ENCODE data around the gene TMEM184B. TPM values are rescaled to one million over a fixed set of nuclear protein-coding genes. Genes with fewer than 3 reads are reported as not detected.

TMEM184B gene
- 54.1 TPM for total RNA-seq
- polyA plus RNA-seq (ENCODE audit: insufficient read depth, low read depth, low replicate concordance) = 22.9 TPM
- long read RNA-seq, donor 1, full-length matches to known transcripts = 29 of 29 reads
- long read RNA-seq, donor 1, partial matches to known transcripts = 0 of 29 reads
- long read RNA-seq, donor 1, other reads (novel, unspliced or antisense) = 0 of 29 reads
- long read RNA-seq, donor 2, full-length matches to known transcripts = 28 of 28 reads
- long read RNA-seq, donor 2, partial matches to known transcripts = 0 of 28 reads
- long read RNA-seq, donor 2, other reads (novel, unspliced or antisense) = 0 of 28 reads
- long read RNA-seq, donor 3, full-length matches to known transcripts = 42 of 42 reads
- long read RNA-seq, donor 3, partial matches to known transcripts = 0 of 42 reads
- long read RNA-seq, donor 3, other reads (novel, unspliced or antisense) = 0 of 42 reads
- long read RNA-seq, donor 4, full-length matches to known transcripts = 21 of 21 reads
- long read RNA-seq, donor 4, partial matches to known transcripts = 0 of 21 reads
- long read RNA-seq, donor 4, other reads (novel, unspliced or antisense) = 0 of 21 reads
- long read RNA-seq, donor 5, full-length matches to known transcripts = 3 of 3 reads
- long read RNA-seq, donor 5, partial matches to known transcripts = 0 of 3 reads
- long read RNA-seq, donor 5, other reads (novel, unspliced or antisense) = 0 of 3 reads
- long read RNA-seq, donor 6, full-length matches to known transcripts = 5 of 5 reads
- long read RNA-seq, donor 6, partial matches to known transcripts = 0 of 5 reads
- long read RNA-seq, donor 6, other reads (novel, unspliced or antisense) = 0 of 5 reads
- long read RNA-seq, donor 7, full-length matches to known transcripts = 50 of 80 reads
- long read RNA-seq, donor 7, partial matches to known transcripts = 25 of 80 reads
- long read RNA-seq, donor 7, other reads (novel, unspliced or antisense) = 5 of 80 reads
- long read RNA-seq, donor 8, full-length matches to known transcripts = 32 of 32 reads
- long read RNA-seq, donor 8, partial matches to known transcripts = 0 of 32 reads
- long read RNA-seq, donor 8, other reads (novel, unspliced or antisense) = 0 of 32 reads
- long read RNA-seq, donor 9, full-length matches to known transcripts = 16 of 16 reads
- long read RNA-seq, donor 9, partial matches to known transcripts = 0 of 16 reads
- long read RNA-seq, donor 9, other reads (novel, unspliced or antisense) = 0 of 16 reads
- long read RNA-seq, donor 10, full-length matches to known transcripts = 55 of 55 reads
- long read RNA-seq, donor 10, partial matches to known transcripts = 0 of 55 reads
- long read RNA-seq, donor 10, other reads (novel, unspliced or antisense) = 0 of 55 reads

DNA sequence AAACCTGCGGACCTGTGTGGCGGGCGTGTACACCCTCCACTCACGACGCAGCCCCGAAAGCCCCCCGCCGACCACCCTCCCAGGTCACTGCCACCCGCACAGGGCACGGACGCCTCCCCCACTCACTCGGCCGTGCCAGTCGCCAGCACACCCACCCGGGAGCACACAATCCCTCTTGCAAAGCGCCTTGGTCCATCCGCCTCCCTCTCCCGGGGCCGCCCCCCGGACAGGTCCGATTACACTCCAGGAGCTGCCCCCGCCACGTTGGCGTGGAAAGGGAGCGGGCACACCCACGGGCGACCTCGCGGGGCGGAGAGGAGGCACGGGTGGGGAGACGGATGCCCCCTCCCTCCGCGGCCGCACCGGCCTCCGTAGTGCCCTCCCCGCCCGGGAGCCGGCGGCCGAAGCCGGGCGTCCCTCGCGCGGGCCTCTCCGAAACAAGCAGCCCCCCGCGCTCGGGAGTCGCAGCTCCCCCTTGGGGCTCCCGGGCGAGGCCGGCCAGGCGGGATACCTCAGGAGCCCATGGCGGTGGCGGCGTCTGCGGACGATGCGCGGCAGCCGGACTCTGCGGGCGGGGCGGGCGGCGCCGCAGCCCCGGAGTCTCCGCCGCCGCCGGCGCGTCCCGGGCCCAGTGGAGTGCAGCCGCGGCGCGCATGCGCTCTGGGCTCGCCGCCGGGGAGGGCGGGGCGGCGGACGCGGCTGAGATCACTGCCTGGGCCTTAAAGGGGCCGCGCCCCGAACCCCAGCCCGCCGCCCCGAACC, at the start of gene TMEM184B:
TMEM184B (minus strand) TSS at position 638 of the 762 bp plus-strand sequence. CDS start 25,049 bp downstream, outside the sequence.
- FAIRE-seq (no peak), DNase-seq (peak; percentile 76 to 92 (median 86))
- Histone ChIP-seq H3K9ac (ENCODE audit: low read length in 3 of 3) (peak within 1 kb of the TSS; percentile 83 to 95 (median 91)), H3K4me3 (ENCODE audit: low read length in 3 of 3) (peak within 1 kb of the TSS; percentile 80 to 88 (median 84)), H3K9me3 (ENCODE audit: control insufficient read depth in 2 of 3, insufficient read depth in 1 of 3, low read length in 3 of 3) (no peaks in the 10 kb centered on the region), H3K27ac (ENCODE audit: low read depth in 2 of 2, low read length in 2 of 2) (peak within 1 kb of the TSS; percentile 88 to 93), H3K36me3 (ENCODE audit: control insufficient read depth in 2 of 3, insufficient read depth in 3 of 3, low read length in 3 of 3) (no peaks in the 10 kb centered on the region), H3K27me3 (ENCODE audit: control insufficient read depth, insufficient read depth, low read length) (no peaks in the 10 kb centered on the region), H3K4me1 (ENCODE audit: control insufficient read depth in 2 of 3, insufficient read depth in 2 of 3, low read depth in 1 of 3, low read length in 3 of 3) (peaks cover 3 to 23% (median 21%) of the 10 kb centered on the region in 3 donors)
- TF ChIP-seq, protein P1, sequence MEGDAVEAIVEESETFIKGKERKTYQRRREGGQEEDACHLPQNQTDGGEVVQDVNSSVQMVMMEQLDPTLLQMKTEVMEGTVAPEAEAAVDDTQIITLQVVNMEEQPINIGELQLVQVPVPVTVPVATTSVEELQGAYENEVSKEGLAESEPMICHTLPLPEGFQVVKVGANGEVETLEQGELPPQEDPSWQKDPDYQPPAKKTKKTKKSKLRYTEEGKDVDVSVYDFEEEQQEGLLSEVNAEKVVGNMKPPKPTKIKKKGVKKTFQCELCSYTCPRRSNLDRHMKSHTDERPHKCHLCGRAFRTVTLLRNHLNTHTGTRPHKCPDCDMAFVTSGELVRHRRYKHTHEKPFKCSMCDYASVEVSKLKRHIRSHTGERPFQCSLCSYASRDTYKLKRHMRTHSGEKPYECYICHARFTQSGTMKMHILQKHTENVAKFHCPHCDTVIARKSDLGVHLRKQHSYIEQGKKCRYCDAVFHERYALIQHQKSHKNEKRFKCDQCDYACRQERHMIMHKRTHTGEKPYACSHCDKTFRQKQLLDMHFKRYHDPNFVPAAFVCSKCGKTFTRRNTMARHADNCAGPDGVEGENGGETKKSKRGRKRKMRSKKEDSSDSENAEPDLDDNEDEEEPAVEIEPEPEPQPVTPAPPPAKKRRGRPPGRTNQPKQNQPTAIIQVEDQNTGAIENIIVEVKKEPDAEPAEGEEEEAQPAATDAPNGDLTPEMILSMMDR (IDR thresholded peaks at IDR 0.05; ENCODE audit: borderline replicate concordance, extremely low read depth, insufficient read depth) = no peak
- intact Hi-C loops (cut with DNase I) = no loop called here

DNA sequence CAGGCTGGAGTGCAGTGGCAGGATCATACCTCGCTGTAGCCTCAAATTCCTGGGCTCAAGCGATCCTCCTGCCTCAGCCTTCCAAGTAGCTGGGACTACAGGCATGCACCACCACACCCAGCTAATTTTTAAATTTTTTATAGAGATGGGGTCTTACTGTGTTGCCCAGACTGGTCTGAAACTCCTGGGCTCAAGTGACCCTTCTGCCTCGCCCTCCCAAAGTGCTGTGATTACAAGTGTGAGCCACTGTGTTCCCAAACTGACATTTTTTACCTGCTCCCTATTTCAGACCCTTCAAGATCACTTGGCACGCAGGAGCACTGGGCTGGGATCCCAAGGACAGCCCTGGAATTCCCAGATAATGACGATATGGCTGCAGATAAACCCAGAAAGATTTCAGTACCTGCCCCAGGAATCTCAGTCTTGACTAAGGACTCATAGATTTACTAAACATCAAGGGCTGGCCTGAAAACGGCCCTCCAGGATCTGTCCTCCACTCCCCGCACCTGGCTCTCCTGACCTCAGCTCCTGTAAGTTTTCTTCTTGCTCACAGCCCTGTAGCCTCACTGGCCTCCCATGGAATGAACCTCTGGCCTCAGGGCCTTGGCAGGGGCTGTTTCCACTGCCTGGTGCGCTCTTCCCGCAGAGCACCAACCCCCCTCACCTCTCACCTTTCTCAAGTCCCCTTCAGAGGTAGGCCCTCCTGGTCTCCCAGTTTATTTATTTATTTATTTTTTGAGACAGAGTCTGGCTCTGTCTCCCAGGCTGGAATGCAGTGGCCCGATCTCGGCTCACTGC, 48.0 kb upstream of the TMEM184B start:
- TF ChIP-seq, protein P1 (IDR thresholded peaks at IDR 0.05; ENCODE audit: borderline replicate concordance, extremely low read depth, insufficient read depth) = no peak
- H3K9me3 ChIP-seq (ENCODE audit: control insufficient read depth in 2 of 3, insufficient read depth in 1 of 3, low read length in 3 of 3) = no peaks in the 10 kb centered on the region
- peaks cover 0 to 8% (median 0%) of the 10 kb centered on the region in 3 donors for H3K4me1 ChIP-seq (ENCODE audit: control insufficient read depth in 2 of 3, insufficient read depth in 2 of 3, low read depth in 1 of 3, low read length in 3 of 3)
- H3K27ac ChIP-seq (ENCODE audit: low read depth in 2 of 2, low read length in 2 of 2) = no peak overlapping the region
- no peak overlapping the region for H3K4me3 ChIP-seq (ENCODE audit: low read length in 3 of 3)
- intact Hi-C loops (cut with DNase I) = no loop called here
- FAIRE-seq (no peak), DNase-seq (no peak)
- no peaks in the 10 kb centered on the region for H3K27me3 ChIP-seq (ENCODE audit: control insufficient read depth, insufficient read depth, low read length)
- H3K36me3 ChIP-seq (ENCODE audit: control insufficient read depth in 2 of 3, insufficient read depth in 3 of 3, low read length in 3 of 3) = no peaks in the 10 kb centered on the region
- H3K9ac ChIP-seq (ENCODE audit: low read length in 3 of 3) = no peak overlapping the region
